NCI-H1092 (cell line): Measurements from ENCODE around the gene B3GALT5.

Experiments used
- DNase-seq: peaks from one replicate; lab custom pipeline; 2025; lab: John Stamatoyannopoulos, UW

The B3GALT5 gene

DNA sequence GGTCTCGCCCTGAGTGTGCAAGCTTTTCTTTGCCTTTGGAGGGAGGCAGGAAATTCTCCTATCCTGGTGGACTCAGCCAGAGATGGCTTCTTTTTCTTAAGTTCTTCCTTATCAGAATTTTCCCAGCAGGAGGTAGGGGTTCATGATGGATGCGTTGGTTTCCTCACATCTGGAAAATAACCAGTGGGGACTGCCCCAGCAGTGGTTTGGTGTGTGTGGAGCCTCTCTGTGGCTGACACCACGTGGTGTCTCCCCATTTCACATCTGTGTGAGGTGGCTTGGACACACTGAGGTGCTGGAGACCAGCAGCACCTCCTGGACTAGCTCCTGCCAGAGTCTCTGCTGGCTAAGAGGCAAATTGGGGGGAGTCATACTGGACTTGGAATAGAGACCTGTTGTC is 32.6 kb downstream of the B3GALT5 start:
- no peak for DNase-seq

DNA sequence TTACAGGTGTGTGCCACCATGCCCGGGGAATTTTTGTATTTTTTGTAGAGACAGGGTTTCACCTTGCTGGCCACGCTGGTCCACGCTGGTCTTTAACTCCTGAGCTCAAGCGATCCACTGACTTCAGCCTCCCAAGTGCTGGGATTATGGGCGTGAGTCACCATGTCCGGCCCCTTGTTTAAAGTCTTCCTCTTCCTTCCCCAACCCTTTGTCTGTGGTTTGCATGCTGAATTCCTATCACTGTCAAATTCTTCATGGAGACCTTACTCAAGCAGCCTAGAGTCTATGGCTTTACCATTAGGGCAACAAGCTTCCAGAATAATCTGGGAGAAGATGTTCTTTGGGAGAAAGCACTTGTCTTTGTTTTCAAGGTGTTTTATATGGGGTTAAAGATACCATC is 34.7 kb downstream of the B3GALT5 start:
- no peak for DNase-seq

DNA sequence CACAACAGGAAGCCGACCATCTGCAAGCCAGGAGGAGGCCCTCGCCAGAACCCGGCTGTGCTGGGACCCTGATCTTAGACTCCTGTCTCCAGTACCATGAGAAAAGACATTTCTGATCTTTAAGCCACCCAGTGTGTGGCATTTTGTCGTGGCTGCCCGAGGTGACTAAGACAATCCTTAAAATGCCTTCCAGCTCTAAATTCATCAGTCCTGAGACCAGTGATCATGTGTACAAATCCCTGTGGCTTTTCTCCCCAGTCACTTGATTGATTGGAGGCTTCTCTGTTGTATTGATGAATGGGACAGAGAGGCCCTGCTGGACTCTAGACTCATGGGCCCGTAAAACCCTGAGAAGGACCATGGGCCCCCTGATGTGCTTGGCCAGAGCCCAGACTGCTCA is 36.1 kb downstream of the B3GALT5 start:
- DNase-seq = no peak

DNA sequence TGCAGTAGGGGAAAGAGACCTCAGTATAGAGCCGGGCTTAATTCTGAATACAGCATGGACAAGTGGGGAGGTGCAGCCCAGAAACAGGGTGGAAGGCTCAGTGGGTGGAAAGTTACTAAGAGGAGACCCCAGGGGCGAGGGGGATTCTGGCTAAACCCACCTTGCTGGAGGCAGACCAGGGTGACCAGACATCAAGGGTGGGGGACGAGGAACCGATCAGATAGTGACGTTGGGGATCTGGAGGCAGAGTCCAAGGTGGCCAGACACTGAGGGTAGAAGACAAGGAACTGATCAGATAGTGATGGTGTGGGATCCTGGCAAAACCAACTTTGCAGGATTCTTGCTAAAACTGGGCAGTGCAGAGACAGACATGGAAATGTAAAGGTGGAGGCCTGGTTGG is 36.8 kb downstream of the B3GALT5 start:
- DNase-seq = no peak

DNA sequence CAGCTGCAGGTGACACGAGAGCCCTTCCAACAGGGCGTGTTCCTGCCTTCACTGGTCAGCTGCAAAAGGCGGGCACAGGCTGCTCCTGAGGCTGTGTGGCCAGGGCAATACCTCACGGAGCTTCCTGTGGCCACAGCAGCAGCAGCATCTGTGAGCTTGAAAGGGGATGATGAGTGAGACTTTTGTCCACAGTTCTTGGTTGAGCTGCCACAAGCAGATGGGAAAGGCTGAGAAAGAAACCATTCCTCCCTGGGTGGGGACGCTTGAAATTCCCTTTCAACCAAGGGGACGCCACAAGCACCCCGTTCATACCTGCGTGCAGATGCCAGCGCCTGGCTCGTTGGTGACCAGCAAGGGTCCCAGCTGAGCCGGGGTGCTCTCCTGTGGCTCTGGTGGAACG is 37.6 kb downstream of the B3GALT5 start:
- no peak for DNase-seq

DNA sequence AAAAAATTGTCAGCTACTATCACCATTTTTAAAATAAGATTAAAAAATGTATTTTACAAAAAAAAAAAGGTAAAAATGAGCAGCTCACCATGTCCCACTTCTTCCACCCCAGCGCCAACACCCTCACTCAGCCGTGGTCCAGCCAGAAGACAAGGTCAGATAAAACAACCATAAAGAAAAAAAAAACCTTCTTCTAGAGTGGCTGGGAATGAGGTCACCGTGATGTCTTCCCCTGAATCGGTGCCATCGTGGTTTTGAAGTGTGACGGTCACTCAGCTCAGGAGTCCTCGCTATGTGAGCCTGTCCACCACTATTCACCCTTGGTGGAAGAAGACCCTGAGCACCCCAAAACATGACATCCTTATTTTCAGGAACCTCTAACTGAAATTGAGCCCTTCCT is 38.1 kb downstream of the B3GALT5 start:
- DNase-seq = no peak

DNA sequence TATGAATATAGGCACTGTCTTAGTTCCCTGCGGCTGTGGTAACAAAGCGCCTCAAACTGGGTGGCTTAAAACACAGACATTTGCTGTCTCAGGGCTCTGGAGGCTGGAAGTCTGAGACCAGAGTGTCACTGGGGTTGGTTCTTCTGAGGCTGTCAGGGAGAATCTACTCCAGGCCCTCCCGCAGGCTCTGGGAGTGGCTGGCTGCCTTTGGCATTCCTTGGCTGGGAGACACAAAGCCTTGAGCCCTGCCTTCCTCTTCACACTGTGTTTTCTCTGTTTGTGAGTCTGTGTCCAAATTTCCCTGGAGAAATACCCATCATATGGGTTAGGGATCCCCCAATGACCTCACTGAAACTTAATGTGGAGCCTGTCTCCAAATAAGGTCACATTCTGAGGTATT is 38.5 kb downstream of the B3GALT5 start:
- no peak for DNase-seq

DNA sequence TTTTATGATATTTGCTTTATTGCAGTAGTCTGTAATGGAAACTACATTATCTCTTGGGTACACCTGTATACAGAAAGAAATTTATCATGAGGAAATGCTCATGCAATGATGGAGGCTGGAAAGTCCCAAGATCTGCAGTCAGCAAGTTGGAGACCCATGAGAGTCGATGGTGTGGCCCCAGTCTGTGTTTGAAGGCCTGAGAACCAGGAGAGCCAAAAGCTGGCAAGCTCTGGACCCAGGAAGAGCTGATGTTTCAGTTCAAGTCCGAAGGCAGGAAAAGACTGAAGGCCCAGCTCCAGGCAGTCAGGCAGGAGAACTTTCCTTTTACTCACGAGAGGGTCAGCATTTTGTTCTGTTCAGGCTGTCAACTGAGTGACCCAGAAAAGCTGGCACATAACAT is 42.2 kb downstream of the B3GALT5 start:
- no peak for DNase-seq

DNA sequence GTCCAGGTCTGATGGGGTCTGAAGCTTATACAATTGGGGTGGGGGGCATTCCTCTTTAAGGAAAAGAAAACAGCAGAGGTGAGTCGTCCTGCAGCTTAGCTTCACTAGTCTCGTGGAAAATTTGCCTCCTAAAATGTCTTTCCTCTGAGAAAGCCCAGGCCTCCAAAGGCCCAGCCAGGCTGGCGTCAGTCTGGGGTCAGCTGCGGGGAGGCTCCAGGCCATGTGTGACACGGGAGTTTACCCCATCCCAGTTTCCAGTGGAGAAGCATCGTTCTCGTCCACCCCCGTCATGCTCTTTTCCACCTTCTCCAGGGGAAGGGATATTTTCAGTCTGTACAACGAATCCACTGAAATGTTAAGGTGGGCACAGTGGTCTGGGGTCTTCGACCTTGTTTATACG is 42.8 kb downstream of the B3GALT5 start:
- no peak for DNase-seq

DNA sequence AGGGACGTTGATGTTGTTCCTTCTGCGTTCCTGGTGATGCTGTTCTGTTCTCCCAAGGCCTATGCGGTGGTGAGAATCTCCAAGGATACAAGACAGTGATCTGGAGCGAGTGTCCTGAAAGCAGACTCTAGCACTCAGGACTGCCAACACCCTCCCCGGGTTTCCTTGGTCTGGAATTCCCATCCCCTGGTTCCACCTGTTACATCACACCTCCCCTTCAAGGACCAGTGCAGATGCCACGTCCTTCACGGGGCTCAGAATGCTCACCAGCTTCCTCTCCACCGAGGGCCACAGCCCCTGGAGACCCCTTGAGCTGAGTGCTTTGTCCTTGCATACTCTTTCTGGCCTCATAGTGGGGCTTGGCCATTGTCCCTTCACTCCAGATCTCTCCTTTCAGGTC is 43.5 kb downstream of the B3GALT5 start:
- DNase-seq = no peak

DNA sequence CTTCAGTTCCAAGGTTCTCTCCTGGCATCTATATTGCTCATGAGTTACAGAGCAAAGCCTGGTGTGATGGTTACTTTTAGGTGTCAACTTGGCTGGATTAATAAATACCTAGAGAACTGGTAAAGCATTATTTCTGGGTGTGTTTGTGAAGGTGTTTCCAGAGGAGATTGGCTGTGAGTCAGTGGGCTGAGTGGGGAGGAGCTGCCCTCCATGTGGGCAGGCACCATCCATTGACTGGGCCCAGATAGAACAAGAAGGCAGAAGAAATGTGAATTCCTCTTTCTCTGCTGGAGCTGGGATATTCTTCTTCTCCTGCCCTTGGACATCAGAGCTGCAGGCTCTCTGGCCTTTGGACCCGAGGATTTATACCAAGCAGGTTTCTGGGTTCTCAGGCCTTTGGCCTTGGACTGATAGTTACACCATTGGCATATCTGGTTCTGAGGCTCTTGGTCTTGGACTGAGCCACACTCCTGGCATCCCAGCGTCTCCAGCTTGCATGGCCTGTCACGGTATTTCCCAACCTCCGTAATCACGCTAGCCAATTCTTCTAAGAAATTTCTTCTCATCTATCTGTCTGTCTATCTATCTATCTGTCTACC is 44.5 kb downstream of the B3GALT5 start:
- no peak for DNase-seq

DNA sequence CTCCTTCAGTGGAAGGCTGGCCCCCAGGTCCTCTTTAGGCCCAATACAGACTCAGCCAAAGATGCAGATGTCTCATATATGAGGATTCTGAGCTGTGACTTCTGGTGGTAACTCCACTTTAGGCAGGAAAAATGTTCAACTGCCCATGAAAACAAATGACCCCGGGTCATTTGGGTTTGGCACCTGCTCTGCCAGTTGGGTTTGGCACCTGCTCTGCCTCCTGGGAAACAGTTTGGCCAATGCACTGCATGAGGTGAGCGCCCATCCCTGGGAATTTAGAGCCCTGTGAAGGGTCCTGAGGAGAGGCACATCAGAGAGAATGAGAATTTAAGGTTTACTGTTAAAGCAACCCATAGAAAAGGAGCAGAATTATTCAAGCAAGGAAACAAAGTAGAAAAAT is 45.3 kb downstream of the B3GALT5 start:
- no peak for DNase-seq

DNA sequence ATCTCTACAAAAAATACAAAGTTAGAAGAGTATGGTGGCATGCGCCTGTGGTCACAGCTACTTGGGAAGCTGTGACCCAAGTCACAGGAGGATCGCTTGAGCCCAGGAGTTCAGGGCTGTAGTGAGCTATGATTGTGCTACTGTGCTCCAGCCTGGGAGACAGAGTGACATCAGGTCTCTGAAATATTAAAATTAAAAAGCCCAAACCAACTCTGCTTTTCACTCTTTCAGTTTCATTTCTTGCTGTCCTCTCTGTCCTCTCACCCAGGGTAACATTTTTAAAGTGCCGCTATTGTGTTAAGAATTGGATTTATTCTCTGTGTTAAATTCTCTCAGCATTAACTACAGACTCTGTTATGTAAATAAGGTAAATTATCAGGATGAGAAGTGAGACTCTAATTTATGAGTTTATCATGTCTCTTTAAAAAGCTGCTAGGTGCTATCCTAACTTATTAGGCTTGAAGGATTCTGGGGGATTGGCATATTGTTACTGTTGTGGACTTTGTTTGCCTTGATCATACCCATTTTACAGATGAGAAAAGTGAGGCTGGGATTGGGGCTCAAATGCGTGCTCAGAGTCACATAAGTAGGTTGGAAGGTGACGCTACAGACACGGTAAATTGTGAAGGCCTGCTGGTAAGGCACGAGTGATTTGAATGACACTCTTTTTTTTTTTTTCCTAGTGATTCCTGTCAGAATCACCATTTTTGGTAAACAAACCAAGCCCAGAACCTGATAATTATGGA is 46.5 kb downstream of the B3GALT5 start:
- no peak for DNase-seq

DNA sequence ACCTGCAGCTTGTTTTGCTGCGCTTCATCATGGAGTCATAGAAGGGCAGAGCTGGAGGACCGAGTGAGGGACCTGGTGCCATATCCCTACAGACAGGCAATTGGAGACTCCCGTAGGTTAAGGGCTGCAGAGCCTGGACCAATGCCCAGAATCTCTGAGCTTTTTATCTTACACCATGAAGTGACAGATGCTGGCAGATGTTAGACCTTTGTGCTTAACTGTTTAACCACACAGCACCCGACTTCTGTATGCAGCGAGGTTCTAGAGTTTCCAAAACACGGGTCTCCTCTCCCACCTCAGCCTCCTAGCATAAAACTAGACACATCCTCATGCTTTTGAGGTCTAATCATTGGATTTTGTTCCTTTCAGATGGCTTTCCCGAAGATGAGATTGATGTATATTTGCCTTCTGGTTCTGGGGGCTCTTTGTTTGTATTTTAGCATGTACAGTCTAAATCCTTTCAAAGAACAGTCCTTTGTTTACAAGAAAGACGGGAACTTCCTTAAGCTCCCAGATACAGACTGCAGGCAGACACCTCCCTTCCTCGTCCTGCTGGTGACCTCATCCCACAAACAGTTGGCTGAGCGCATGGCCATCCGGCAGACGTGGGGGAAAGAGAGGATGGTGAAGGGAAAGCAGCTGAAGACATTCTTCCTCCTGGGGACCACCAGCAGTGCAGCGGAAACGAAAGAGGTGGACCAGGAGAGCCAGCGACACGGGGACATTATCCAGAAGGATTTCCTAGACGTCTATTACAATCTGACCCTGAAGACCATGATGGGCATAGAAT is 47.6 kb downstream of the B3GALT5 start:
- peak; percentile 95 for DNase-seq

DNA sequence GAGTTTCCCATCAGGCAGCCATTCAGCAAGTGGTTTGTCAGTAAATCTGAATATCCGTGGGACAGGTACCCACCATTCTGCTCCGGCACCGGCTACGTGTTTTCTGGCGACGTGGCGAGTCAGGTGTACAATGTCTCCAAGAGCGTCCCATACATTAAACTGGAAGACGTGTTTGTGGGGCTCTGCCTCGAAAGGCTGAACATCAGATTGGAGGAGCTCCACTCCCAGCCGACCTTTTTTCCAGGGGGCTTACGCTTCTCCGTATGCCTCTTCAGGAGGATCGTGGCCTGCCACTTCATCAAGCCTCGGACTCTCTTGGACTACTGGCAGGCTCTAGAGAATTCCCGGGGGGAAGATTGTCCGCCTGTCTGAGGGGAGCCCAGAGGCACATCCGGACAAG is 48.4 kb downstream of the B3GALT5 start:
- DNase-seq = no peak

DNA sequence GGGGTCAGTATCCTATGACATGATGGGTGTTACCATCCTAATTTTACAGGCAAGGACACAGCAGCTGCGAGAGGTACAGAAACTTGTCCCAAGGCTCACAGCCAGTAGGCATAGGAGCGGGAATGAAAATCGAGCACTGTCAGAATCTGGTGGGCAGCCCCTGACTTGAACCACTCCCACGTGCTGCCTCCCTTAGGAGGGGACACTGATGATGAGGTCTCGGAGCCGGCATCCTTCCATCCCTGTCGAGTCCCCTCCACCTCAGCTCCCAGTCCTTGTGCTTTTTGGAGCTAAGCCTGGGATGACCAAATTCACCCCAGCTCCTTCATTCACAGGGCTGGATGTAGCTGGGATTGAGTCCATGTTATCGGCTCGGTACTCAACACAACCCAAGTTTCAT is 49.0 kb downstream of the B3GALT5 start:
- no peak for DNase-seq

DNA sequence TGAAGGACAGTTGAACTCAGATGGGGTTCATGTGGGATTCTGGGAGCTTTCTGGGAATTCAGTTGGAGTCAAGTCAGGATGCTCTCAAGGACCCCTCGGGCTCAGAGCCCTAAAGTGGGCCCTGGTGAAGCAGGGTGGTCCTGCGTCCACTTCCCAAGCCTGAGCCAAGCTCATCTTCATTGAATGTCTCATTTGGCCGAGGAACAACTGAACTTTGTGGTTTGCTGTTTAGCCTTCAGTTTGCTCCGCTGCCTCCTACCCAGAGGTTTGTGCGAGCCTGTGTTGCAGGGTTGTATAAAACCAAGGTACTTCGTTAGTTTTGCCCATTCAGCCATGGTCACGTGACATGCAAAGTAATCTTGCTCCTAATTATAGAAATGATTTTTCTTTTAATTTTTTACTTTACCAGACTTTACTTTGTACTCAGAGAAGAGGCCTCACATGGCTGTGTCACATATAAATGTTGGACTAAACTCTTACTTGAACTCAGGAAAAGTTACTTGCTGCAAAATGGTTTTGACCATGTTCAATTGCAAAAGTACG is 49.7 kb downstream of the B3GALT5 start:
- no peak for DNase-seq

DNA sequence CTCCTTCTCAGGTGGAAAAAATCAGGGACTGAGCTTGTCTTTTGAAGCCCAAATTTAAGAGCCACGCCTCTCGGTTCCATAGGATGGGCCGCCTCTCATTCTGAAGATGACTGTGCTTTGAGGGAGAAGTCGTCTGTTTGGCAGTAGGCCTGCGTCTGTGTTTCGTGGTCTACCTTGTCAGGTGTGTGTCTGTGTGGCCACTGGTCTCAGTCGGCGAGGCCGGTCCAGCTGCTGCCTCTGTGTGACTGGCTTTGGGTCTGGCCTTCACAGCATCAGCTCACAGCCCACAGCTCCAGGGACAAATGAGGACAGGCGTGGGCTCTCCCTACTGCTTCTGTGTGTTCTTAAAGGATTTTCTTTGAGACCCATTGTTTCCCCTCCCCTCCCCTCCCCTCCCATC is 50.3 kb downstream of the B3GALT5 start:
- DNase-seq = no peak

DNA sequence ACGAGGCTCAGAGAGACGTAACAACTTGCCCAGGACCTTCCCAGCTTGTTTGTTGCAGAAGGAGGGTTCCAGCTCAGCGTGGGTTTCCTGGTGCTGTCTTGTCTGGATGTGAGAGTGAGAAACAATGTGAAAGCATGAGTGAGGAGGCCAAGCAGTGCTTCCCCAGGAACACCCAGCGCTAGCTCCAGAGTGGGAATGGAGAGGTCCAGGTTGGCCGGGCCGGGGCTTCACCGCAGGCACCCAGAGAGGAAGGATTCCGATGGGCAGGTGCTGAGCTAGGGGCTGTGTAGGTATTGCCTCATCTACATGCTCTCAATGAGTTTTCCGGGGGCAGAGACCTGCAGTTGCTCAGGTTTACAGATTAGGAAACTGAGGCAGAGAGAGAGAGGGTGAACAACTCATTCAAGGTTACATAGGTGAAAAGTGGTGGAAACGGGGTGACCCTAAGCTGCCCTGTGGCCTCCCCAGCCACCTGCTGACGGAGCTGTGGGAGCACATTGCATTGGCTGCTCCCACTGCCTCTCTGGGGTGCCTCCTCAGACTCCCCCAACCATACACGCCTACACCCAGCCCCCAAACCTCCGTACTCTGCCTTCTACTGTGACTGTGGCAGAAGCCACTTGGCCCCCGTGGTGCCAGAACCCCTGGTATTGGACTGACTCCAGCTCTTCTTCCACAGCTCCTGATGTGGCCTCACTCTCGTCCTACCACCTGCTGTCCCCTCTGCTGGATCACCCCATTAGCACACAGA is 51.2 kb downstream of the B3GALT5 start:
- no peak for DNase-seq

DNA sequence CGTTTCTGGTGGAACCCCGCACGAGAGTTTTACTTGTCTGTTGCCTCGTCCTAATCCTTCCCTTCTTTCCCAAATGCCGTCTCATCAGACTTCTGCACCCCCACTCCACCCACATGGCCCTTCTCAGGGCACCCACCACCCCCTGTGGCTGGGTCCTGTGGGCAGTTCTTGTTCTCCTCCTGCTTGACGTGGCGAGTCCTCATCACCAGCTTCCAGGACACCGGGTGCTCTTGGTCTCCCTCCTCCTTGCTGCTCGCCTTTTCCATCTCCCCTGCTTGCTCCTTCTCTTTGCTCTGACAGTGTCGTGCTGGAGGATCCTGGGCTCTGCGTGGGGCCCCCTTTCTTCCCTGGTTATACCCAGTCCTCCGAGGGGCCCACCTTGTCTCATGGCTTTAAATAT is 51.8 kb downstream of the B3GALT5 start:
- no peak for DNase-seq

DNA sequence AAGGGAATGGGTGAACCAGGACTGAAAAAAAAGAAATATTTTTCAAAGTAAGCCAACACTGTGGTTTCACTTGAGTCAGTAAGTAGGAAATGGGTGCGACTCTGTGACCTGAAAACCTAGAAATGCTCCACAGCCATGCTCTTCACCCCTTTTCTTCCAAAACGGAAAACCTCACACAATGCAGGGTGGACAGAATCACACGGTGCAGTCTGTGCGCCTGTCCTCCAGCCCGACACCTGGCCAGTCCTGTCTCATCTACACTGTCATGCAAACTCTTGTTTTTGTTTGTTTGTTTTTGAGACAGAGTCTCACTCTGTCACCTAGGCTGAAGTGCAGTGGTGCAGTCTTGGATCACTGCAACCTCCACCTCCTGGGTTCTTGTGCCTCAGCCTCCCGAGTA is 53.3 kb downstream of the B3GALT5 start:
- DNase-seq = no peak

DNA sequence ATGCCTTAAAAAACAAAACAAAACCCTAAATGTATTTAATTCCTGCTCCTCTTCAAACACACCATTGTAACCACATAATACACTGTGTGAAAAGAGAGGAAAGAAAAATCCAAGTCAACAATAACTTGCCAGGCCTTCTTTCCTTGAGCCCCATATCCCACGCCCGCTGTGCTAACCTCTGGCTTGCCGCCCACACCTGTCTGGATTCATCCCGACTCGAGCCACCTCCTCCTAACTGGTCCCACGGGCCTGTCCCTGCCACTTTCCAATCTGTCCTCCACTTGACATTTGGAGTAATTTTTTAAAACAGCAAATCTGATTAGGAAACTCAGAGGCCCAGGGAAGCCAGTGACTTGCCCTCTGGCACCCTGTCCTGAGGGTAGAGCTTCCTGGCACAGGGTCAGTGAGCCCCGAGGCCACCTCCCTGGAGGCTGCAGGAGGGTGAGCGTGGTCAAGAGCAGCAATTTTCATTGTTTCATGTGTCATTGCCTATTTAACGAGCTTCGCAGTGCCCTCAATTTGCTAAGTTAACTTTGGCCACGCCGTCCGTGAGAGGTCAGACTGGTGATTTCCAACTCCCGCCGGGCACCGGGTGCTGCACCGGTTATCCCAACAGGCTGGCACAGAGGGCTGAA is 54.1 kb downstream of the B3GALT5 start:
- no peak for DNase-seq
